GM19397 (cell line): Measurements from ENCODE around the gene POMT2.
"Not testable (repeated sequence)": the region's sequence is repeated elsewhere in the genome, so short reads cannot be mapped to it uniquely, and the experiment has no call there.

ENCODE experiments used
- ATAC-seq: cut with Tn5 transposase; IDR thresholded peaks from one replicate; pipeline ENCODE4 v1.9.1; 2021; ENCODE audit warnings: mild to moderate bottlenecking, moderate library complexity; ENCODE audit not compliant: unreplicated experiment

The POMT2 gene

GRCh38 chr14:77324816-77325745 is 4.4 kb upstream of the POMT2 start:
- ATAC-seq: no peak

- ATAC-seq: no peak
Observed at GRCh38 chr14:77324289-77324688, 3.6 kb upstream of the POMT2 start.

- ATAC-seq: no peak
Observed at GRCh38 chr14:77323571-77323970, 2.9 kb upstream of the POMT2 start.

GRCh38 chr14:77322951-77323350 is 2.3 kb upstream of the POMT2 start:
- no peak for ATAC-seq

- ATAC-seq: no peak
Observed at GRCh38 chr14:77322250-77322902, 1.7 kb upstream of the POMT2 start.

- no peak for ATAC-seq
Observed at GRCh38 chr14:77319422-77319821, 1.3 kb downstream of the POMT2 start.

GRCh38 chr14:77318756-77319155 is 1.9 kb downstream of the POMT2 start:
- ATAC-seq: not testable (repeated sequence)

- ATAC-seq: no peak
Observed at GRCh38 chr14:77318006-77318553, 2.6 kb downstream of the POMT2 start.

- no peak for ATAC-seq
Observed at GRCh38 chr14:77316872-77317301, 3.8 kb downstream of the POMT2 start.

GRCh38 chr14:77316195-77316505 is 4.5 kb downstream of the POMT2 start:
- ATAC-seq: no peak

- no peak for ATAC-seq
Observed at GRCh38 chr14:77314539-77315457, 5.9 kb downstream of the POMT2 start.

GRCh38 chr14:77314043-77314442 is 6.6 kb downstream of the POMT2 start:
- no peak for ATAC-seq

GRCh38 chr14:77313371-77313770 is 7.3 kb downstream of the POMT2 start:
- no peak for ATAC-seq

- ATAC-seq: no peak
Observed at GRCh38 chr14:77311217-77311616, 9.5 kb downstream of the POMT2 start.

GRCh38 chr14:77310026-77310425 is 10.7 kb downstream of the POMT2 start:
- no peak for ATAC-seq

GRCh38 chr14:77309131-77309530 is 11.6 kb downstream of the POMT2 start:
- no peak for ATAC-seq

GRCh38 chr14:77306851-77307496 is 13.7 kb downstream of the POMT2 start:
- no peak for ATAC-seq

GRCh38 chr14:77306416-77306815 is 14.3 kb downstream of the POMT2 start:
- ATAC-seq: no peak

- ATAC-seq: no peak
Observed at GRCh38 chr14:77305696-77306095, 15.0 kb downstream of the POMT2 start.

GRCh38 chr14:77303417-77304156 is 17.1 kb downstream of the POMT2 start:
- no peak for ATAC-seq
